GM18909 (cell line): ENCODE measurements around the gene VWA2.

Experiments used
- ATAC-seq: cut with Tn5 transposase; IDR thresholded peaks from one replicate; pipeline ENCODE4 v1.9.1; 2021; ENCODE audit warnings: mild to moderate bottlenecking; ENCODE audit not compliant: unreplicated experiment, poor library complexity

VWA2 gene

DNA sequence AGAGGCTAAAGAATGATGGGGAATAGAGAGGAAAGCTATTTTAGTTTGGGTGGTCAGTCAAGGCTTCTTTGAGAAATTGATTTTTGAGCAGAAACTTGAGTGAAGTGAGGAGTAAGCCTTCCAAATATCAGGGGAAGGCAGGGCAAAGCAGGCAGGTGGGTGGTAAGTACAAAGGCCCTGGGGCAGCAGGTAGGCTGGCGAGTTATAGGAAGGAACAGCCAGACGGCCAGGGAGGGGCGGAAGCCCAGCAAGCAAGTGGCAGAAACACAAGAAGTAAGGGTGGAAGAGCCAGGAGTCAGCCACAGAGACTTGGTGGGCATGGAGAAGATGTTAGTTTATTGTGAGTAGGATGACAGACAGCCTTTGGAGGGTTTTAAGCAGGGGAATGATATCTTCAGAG lies 34.9 kb downstream of the VWA2 start:
- ATAC-seq: no peak

DNA sequence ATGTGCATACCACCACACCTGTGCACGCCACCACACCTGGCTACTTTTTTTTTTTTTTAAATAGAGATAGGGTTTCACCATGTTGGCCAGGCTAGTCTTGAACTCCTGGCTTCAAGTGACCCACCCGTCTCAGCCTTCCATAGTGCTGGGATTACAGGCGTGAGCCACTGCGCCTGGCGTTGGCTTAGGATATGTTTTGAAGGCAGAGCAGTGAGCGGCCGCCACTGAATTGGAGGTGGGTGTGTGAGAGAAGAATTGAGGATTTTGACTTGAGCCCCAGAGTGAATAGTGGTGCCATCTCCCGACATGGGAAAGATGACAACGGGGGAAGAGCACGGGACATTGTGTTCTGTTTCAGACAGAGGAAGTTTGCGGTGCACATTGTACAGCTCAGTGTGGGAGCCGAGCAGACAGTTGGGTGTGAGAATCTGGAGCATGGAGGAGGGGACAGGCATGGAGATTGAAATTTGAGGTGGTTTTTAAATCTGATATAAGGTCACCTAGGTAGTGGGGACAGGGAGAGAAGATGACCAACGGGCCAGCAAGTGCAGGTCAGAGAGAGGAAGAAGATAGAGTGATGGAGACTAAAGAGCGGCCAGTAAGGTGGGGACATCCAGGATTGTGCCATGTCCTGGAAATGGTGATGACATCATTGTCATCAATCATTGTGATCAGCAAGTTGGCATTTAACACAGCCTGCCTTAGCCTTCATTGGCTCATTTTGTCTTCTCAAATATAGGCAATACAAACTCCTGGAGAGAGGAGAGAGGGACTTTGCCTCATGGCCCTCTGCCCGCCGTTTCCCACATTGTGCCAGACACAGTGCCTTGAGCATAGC lies 35.8 kb downstream of the VWA2 start:
- ATAC-seq: no peak

DNA sequence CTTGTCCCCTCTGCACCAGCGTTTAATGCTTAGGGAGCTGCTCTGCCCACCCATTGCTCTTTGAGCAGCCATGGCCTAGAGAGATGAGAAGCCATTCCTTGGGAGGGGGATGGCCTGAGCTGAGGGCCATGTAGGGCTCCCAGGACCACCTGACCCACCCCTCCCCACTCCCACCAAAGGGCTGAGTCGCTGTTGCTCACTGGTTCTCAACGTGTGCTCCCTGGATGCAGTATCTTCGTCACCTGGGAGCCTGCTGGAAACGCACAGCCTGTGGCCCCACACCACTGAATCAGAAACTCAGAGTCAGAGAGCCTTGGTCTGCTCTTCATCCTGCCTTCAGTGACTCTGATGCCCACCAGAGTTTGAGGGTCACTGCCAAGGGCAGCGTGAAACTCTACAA lies 37.0 kb downstream of the VWA2 start:
- ATAC-seq: no peak

DNA sequence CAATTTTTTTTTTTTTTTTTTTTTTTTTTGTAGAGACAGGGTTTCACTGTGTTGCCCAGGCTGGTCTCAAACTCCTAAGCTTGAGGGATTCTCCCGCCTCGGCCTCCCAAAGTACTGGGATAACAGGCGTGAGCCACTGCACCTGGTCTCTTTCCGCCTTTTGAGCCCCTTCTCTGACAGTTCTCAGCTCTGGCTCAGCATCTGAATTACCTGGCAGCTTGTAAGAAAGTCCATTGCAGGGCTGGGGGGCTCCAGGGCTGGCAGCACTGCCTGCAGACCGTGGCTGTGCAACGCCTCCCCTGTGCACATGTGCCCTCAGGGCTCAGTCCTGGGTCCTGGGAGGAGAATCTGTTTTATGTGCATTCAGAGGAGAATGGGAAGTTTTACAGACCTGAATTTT lies 37.6 kb downstream of the VWA2 start:
- ATAC-seq: no peak

DNA sequence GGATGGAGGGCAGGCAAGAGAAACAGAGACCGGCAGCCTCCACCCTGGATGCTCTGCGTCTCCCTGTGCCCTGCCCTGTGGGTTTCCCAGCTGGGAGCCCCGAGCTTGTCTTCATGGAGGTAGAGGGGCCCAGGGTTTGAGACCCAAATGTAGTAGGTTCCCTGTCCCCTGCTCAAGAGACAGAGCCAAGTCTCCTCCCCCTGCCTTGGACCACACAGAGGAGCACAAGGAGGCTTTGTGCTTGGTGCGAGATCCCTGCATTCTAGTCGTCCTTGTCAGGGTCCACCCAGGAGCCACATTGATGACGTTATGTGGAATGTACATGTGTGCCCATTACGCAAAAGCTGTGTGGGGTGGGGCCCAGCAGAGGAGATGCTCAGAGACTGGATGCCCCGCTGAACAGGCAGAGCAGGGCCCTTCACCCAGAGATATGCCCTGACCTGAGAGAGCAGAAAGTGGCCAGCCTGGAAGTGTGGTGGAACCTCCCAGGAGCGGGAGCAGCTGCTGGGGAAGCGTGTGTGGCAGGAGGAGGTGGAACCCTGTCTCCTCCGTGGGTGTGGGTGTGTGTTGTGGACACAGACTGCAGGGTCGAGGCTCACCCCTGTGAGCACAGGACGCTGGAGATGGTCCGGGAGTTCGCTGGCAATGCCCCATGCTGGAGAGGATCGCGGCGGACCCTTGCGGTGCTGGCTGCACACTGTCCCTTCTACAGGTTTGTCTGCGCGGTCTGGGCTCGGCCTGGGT lies 39.3 kb downstream of the VWA2 start:
- ATAC-seq: no peak

DNA sequence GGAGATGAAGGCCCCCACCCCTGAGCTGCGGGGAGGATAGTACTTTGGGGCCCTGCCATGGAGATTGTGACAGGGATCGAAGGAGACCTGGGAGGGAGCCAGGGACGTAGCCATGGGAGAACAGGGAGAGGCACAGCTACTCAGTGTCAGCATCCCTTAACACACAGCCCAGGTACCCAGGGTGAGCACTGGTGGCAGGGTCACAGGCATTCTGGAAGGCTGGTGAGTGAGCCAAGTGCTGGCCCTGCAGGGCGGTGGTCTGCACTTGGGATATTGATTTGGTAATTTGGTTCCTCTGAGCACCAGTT lies 39.8 kb downstream of the VWA2 start:
- no peak for ATAC-seq

DNA sequence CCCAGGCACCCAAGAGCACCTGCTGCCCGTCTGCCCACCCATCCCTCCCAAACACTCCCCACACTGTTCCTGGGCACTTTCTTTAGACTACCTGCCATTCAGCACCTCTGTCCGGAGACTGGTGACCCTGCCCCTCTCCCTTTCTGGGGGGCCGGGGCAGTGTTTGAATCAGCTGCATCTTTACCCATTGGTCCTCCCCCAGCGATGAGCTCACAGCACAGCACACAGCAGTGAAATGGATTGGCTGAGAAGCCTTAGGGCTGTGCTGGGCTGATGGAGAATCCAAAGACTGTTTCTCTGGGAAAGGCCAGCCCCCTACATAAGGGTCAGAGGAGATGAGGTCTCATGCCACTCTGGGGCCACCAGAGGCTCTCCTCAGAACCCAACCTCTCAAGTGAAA lies 40.2 kb downstream of the VWA2 start:
- no peak for ATAC-seq

DNA sequence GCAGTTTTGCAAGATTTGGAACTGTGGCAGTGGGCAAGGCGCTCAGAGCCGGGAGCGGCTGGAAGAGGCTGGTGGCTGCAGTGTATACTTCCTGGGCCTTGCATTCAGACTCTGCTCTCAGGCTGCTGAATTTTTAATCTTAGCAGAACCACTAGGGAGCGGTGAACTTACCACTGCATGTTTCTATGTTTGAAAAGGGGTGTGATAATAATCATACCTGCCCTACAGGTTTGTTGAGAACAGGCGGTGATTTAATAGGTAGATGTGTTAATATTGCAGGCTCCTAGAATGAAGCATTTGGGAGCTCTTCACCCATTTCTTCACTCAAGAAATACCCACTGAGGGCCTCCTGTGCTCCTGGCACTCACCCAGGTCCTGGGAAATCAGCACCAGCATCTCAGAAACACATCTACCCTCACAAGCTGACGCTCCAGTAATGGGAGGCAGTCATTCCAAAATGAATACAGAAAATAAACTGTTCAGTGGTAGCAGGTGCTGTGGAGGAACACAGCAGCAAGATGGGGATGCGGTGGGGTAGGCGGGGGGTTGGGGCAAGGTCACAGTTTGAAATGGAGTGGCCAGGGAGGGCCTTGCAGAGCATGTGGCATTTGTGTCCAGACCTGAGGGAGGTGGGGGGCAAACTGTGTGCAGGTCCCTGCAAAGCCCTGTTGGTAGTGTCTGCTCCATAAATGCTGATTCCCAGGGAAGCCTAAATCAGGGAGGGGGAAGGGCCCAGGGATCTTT lies 41.0 kb downstream of the VWA2 start:
- ATAC-seq: no peak

DNA sequence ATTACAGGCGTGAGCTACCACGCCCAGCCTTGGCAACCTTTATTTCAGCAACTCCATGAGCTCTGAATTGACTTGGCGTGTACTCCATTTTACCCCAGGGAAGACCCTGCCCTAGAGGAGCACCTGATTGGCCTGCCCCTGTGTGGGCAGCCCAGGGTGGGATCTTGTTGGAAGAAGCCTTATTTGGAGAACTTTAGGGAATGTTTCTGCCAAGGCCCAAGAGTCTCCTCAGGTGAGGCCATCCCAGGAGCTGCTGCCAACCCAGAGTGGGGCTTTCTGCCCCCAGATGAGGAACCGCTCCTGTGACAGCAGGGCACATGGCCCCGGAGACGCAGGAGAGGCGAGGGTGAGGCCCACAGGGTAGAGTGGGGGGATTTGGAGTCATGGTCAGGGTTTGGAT lies 42.0 kb downstream of the VWA2 start:
- no peak for ATAC-seq

DNA sequence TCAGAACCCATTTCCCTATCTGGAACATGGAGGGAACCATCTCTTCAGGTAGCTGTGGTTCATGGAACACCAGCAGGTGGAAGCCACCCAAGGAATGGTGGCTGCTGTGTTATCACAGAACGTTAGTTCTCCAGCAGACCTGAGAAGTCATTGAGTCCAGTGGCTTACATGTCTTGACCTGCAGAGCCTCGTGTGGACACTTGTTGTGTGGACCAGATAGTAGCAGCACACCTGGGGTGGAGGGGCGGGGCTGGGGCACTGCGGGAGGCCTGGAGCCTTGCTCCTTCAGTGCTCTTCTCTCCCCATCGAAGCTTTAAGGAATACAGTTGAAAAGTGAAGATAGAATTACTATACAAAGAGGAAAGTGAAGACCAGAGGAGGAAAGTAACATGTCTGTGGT lies 42.4 kb downstream of the VWA2 start:
- no peak for ATAC-seq

DNA sequence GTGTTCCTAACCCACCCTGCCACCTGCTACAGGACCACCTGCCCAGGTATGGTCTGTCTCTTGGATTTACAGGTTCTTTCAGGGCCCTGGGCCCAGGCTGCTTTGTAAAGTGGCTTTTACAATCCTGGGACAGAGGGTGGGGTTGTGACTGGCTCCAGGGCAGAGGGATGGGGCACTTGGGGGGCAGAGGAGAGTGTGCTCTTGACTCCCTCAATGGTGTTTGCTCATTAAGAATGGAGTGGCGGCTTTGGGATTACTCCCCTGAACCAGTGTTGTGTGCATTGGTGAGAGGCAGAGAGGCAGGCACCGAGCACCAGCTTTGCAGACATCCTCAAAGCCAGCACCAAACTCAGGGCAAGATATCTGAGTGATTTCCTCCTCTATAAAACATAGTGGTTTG lies 43.5 kb downstream of the VWA2 start:
- ATAC-seq: no peak

DNA sequence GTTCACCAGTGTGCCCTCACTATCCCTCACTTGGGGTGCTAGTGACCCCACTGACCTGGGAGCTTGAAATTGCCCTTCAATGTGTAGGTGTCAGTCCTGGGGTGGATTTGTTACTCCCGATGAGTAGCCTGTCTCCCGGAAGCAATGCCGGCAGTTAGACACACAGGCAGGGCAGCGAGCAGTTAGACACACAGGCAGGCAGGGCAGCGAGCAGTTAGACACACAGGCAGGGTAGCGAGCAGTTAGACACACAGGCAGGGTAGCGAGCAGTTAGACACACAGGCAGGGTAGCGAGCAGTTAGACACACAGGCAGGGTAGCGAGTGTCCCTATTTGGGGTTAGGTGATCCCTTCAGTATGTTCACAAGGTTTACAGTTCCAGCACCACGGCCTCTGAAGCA lies 44.0 kb downstream of the VWA2 start:
- no peak for ATAC-seq

DNA sequence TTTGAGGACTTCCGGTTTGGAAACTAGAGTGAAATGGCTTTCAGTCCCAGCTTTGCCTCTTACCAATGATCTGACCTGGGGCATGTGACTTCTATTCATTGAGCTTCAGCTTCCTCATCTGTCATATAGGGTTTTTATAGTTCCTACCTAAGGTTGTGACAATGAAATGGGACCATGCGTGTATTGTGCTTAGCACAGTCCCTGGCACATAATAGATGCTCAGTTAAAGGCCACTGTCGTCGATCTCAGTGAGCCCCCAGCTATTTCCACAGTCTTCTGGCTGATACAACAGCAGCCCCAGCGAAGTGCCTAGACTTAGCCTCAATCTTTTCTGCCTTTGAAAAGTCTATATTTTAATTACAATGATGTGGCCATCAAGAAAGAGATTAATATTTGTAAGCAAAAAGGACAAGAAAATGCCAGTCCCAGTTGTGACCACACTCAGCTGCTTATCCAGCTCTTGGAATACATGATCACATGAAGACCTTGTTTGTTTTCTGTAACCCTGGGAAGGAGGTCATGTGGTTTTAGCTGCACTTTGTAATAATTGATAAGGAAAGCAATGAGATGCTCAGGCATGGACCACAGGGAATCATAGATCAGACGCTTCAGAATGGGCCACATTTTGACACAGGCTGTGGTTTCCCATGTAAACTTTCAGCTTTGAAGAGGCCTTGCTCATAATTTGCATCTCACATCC lies 44.6 kb downstream of the VWA2 start:
- no peak for ATAC-seq

DNA sequence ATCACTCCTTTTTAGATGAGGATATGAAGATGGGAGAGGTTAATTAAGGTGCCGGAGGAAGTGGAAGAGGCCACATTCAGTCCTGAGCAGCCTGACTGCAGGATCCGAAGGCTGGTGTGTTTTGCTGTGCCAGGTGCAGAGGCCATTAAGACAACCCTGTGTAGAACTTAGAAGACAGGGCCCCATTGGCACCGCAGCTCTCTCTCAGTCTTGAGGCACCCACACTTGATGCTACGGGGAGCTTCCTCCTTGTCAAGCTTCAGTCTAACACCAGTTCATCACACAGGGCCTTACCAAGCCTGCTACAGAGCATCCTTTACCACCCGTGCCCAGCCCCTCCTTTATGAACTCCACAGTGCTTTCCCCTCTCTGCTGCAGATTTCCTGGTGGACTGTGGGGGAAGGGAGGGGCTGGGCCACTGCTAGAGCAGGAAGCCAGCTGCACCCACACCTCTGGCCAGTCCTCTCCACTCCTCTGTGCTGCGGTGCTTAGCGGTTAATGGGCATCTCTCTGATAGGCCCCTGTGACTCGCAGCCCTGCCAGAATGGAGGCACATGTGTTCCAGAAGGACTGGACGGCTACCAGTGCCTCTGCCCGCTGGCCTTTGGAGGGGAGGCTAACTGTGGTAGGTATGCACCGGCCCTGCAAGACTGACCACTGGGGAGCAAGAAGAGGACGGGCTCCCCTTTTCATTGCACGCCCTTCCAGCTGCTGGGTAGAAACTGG lies 45.5 kb downstream of the VWA2 start:
- no peak for ATAC-seq

DNA sequence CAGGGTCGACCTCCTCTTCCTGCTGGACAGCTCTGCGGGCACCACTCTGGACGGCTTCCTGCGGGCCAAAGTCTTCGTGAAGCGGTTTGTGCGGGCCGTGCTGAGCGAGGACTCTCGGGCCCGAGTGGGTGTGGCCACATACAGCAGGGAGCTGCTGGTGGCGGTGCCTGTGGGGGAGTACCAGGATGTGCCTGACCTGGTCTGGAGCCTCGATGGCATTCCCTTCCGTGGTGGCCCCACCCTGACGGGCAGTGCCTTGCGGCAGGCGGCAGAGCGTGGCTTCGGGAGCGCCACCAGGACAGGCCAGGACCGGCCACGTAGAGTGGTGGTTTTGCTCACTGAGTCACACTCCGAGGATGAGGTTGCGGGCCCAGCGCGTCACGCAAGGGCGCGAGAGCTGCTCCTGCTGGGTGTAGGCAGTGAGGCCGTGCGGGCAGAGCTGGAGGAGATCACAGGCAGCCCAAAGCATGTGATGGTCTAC lies 46.9 kb downstream of the VWA2 start:
- ATAC-seq: no peak

DNA sequence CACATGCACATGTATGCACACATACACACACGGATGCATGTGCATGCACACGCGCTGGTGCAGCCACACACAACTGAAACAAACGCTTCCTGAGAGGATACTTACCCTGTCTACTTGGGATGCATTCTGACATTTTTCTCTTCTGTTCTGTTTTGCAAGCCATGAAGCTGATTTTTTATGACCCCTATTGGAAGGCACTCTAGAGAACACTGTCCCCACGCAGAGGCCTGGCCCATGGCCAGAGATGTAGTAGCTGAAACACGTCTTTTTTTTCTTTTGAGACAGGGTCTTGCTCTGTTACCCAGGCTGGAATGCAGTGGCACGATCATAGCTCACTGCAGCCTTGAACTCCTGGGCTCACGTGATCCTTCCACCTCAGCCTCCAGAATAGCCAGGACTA lies 47.9 kb downstream of the VWA2 start:
- no peak for ATAC-seq

DNA sequence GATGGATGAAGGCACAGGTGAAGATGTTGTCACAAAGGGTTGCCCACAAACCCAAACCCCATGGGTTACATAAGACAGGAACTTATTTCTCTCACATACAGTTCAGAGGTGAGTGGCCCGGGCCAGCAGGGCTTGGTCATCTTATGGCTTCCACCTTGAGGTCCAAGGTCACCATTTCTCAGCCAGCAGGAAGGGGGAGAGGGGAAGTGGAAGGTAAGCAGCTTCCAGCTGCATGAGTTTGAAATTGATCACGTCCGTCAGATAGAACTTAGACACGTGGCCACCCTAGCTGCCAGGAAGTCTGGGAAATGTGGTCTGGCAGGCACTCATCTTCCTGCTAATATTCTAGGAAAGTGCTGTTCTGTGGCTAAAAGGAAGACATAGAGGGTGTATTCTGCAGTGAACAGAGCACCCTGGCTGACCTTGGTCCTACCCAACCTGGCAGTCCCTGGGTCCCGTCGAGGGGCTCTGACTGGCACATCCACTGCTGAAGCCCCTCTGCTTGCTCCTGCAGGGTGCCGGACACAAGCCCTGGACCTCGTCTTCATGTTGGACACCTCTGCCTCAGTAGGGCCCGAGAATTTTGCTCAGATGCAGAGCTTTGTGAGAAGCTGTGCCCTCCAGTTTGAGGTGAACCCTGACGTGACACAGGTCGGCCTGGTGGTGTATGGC lies 49.5 kb downstream of the VWA2 start:
- no peak for ATAC-seq

DNA sequence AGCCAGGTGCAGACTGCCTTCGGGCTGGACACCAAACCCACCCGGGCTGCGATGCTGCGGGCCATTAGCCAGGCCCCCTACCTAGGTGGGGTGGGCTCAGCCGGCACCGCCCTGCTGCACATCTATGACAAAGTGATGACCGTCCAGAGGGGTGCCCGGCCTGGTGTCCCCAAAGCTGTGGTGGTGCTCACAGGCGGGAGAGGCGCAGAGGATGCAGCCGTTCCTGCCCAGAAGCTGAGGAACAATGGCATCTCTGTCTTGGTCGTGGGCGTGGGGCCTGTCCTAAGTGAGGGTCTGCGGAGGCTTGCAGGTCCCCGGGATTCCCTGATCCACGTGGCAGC lies 50.0 kb downstream of the VWA2 start:
- ATAC-seq: no peak

DNA sequence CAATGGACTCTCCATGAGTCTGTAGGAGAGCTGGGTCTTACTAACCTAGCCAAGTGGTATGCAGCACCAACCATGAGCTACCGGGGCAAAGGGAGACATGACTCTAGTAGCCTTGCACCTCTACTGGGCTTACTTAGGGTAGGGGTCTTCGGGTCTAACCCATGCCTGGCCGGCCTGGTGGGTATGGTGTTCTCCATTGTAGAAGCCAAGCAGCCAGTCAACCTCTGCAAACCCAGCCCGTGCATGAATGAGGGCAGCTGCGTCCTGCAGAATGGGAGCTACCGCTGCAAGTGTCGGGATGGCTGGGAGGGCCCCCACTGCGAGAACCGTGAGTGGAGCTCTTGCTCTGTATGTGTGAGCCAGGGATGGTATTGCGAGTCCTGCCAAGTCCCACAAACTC lies 51.0 kb downstream of the VWA2 start:
- no peak for ATAC-seq

DNA sequence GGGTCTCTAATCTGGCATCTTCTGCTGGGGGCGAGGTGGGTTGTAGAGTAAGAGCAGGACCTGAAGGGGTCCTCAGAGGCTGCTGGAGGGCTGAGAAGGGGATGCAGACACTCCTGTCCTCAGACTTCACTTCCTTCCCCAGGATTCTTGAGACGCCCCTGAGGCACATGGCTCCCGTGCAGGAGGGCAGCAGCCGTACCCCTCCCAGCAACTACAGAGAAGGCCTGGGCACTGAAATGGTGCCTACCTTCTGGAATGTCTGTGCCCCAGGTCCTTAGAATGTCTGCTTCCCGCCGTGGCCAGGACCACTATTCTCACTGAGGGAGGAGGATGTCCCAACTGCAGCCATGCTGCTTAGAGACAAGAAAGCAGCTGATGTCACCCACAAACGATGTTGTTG lies 52.0 kb downstream of the VWA2 start:
- ATAC-seq: no peak
